GM18526 (cell line): ENCODE data around the gene CYB5D1.

Experiments
- POLR2A ChIP-seq: IDR thresholded peaks from 3 replicates; pipeline ENCODE4 v1.6.1; 2011; ENCODE audit not compliant: insufficient read length; ENCODE audit errors: extremely low read depth

The CYB5D1 gene

DNA sequence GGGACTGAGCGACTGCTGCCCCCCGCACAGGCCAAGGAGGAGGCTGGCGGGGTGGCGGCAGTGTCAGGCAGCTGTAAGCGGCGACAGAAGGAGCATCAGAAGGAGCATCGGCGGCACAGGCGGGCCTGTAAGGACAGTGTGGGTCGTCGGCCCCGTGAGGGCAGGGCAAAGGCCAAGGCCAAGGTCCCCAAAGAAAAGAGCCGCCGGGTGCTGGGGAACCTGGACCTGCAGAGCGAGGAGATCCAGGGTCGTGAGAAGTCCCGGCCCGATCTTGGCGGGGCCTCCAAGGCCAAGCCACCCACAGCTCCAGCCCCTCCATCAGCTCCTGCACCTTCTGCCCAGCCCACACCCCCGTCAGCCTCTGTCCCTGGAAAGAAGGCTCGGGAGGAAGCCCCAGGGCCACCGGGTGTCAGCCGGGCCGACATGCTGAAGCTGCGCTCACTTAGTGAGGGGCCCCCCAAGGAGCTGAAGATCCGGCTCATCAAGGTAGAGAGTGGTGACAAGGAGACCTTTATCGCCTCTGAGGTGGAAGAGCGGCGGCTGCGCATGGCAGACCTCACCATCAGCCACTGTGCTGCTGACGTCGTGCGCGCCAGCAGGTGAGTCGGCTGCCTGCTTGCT is 8.6 kb upstream of the CYB5D1 start:
- TF ChIP-seq POLR2A, result no peak

DNA sequence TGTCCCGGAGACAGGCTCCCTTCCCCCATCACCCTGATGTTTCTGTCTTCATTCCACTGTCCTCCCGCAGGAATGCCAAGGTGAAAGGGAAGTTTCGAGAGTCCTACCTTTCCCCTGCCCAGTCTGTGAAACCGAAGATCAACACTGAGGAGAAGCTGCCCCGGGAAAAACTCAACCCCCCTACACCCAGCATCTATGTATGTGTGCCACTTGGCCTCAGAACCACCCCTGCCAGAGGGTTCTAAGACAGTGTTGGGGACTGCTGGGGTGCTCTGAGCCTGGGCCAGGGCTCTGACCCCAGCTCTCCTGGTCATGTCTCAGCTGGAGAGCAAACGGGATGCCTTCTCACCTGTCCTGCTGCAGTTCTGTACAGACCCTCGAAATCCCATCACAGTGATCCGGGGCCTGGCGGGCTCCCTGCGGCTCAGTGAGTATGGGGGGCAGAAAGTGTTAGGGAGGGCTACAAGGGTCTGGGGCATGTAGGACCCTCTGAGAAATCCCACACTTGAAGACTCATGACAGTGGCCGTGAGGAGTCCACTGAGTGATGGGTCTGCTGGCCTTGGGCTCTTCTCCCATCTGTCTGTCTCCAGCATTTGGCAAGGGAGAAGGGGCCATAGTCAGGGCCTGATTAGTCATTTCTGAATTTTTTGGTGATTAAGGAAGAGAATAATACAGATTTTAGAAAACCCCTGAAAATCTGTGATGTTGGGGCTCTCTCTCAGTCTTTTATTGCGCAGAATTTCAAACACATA is 7.9 kb upstream of the CYB5D1 start:
- TF ChIP-seq POLR2A, result no peak

DNA sequence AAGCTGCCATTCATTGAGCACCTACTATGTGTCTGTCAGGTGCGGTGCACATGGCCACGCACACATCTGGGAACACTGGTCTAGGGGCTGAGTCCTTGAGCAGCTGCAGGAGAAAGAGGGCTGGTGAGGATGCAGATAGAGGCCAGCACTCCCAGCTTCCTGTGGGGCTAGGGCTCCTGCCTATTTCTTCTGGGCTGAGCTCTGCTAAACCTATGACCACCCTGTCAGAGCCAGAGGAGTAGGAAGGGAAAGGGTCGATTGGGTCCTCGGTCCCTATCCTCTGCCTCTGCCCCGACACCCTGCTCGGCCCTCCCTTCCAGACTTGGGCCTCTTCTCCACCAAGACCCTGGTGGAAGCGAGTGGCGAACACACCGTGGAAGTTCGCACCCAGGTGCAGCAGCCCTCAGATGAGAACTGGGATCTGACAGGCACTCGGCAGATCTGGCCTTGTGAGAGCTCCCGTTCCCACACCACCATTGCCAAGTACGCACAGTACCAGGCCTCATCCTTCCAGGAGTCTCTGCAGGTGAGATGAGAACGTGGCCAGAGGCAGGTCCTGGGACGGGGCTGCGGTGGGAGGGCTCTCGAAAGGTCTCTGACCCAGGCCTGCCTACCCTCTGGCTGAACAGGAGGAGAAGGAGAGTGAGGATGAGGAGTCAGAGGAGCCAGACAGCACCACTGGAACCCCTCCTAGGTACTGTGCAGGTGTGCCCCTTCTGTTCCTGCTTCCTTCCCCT is 6.9 kb upstream of the CYB5D1 start:
- TF ChIP-seq POLR2A, result no peak

- TF ChIP-seq POLR2A, result peak; percentile 52
These were observed 6.2 kb upstream of the CYB5D1 start for GRCh38 chr17:7851438-7852261.

- TF ChIP-seq POLR2A, result no peak
These were observed 5.5 kb upstream of the CYB5D1 start for GRCh38 chr17:7852262-7852670.

GRCh38 chr17:7852919-7853690 is 4.7 kb upstream of the CYB5D1 start:
- no peak for TF ChIP-seq POLR2A

DNA sequence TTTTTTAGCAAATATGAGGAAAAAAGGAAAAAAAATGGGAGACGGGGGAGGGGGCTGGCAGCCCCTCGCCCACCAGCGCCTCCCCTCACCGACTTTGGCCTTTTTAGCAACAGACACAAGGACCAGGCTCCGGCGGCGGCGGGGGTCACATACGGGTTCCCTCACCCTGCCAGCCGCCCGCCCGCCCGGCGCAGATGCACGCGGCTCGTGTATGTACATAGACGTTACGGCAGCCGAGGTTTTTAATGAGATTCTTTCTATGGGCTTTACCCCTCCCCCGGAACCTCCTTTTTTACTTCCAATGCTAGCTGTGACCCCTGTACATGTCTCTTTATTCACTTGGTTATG is 4.1 kb upstream of the CYB5D1 start:
- no peak for TF ChIP-seq POLR2A

DNA sequence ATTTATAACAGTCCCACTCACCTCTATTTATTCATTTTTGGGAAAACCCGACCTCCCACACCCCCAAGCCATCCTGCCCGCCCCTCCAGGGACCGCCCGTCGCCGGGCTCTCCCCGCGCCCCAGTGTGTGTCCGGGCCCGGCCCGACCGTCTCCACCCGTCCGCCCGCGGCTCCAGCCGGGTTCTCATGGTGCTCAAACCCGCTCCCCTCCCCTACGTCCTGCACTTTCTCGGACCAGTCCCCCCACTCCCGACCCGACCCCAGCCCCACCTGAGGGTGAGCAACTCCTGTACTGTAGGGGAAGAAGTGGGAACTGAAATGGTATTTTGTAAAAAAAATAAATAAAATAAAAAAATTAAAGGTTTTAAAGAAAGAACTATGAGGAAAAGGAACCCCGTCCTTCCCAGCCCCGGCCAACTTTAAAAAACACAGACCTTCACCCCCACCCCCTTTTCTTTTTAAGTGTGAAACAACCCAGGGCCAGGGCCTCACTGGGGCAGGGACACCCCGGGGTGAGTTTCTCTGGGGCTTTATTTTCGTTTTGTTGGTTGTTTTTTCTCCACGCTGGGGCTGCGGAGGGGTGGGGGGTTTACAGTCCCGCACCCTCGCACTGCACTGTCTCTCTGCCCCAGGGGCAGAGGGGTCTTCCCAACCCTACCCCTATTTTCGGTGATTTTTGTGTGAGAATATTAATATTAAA is 3.6 kb upstream of the CYB5D1 start:
- no peak for TF ChIP-seq POLR2A

DNA sequence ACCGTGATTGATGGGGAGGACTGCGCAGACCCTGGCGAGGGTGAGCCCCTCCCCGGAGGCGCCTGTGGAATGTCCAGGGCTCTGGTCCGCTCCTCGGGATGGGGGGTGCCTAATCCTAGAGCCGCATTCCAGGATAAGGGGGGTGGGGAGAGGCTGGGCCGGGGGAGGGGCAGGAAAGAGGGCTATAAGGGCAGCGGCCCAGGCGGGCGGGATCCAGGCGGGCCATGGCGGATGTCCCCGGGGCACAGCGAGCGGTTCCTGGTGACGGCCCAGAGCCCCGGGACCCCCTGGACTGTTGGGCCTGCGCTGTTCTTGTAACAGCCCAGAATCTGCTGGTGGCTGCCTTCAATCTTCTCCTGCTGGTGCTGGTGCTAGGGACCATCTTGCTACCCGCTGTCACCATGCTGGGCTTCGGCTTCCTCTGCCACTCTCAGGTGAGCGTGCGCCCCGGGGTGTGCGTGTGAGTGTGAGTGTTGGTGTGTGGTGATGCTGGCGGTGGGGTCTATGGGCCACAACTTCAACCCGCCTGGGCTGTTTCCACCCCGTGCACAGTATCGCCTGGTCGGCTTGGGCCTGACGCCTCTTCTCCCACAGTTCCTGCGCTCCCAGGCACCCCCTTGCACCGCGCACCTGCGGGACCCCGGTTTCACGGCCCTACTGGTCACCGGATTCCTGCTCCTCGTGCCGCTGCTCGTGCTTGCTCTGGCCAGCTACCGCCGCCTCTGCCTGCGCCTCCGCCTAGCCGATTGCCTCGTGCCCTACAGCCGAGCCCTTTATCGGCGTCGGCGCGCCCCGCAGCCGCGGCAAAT is 2.7 kb upstream of the CYB5D1 start, which contains the start of gene TMEM88:
TSS of gene TMEM88 (plus strand) at position 216 of the 809 bp plus-strand sequence. CDS start at position 225, 9 bp downstream.
- no peak for TF ChIP-seq POLR2A

- no peak for TF ChIP-seq POLR2A
These were observed 2.2 kb upstream of the CYB5D1 start for GRCh38 chr17:7855660-7856010.

DNA sequence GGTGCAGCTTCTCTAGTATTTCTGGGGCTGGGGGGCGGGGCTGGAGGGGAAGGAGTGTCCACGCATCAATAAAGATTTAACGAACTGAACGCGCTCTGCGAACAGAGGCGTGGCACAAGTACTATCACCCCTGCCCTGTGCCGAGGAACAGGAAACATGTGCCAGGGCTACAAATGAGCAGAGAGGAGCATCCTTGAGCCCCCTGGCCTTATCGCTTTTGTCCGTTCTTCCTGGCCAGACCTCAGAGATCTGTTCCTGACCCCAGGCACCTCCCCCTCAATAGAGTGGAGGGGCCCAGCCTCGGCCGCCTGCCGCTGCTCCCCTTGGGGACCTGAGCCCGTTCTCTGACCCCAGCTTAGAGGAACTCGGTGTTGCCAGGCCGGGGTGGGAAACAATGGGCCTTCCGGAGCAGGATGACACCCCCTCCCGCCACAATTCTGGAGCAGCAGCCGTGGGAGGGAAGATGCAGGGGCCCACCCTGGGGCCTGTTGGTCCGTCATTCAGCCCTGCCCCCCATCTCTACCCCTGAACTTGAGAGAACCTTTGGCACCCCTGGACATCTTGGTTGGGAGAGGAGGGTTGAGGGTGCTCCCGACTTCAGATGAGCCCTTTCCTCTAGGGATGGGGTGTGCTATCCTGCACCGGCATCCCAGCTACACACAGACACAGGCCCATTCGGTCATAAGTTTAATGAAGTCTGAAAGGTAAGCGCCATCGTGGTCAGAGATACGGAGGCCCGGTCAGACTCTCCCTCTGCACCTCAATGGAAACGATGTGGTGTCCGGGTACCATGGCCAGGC is 1.6 kb upstream of the CYB5D1 start:
- TF ChIP-seq POLR2A, result peak; percentile 19
